HG03196 (cell line): ENCODE measurements around the gene MME.

Experiments
- ATAC-seq: cut with Tn5 transposase; IDR thresholded peaks from one replicate; pipeline ENCODE4 v1.9.1; 2021; ENCODE audit not compliant: unreplicated experiment

Gene MME

GRCh38 chr3:155229086-155229485 is 149.0 kb downstream of the MME start:
- ATAC-seq = no peak

- no peak for ATAC-seq
Measured at GRCh38 chr3:155230382-155230781, 150.3 kb downstream of the MME start.

GRCh38 chr3:155231792-155232191 is 151.7 kb downstream of the MME start:
- ATAC-seq = no peak

- ATAC-seq = no peak
Measured at GRCh38 chr3:155232605-155233004, 152.5 kb downstream of the MME start.

- ATAC-seq = no peak
Measured at GRCh38 chr3:155233213-155233612, 153.1 kb downstream of the MME start.
